Fibroblast of villous mesenchyme (primary cell): Measurements from ENCODE around the gene UQCRFS1. TPM values are rescaled to one million over a fixed set of nuclear protein-coding genes. Genes with fewer than 3 reads are reported as not detected.
"Not testable (repeated sequence)": the region's sequence is repeated elsewhere in the genome, so short reads cannot be mapped to it uniquely, and the experiment has no call there.

ENCODE experiments used
- DNase-seq: peaks from one replicate; pipeline ENCODE4 v3.0.0-alpha.2; 2010; ENCODE audit warnings: low read depth
- H3K4me3 ChIP-seq: 2 replicates; pipeline ENCODE4 v1.5.1; 2011; ENCODE audit warnings: low read depth, mild to moderate bottlenecking, low read length
- CTCF ChIP-seq: IDR thresholded peaks from 2 replicates; pipeline ENCODE4 v1.5.1; 2012; ENCODE audit warnings: low read depth, mild to moderate bottlenecking, low read length; ENCODE audit not compliant: insufficient read depth
- total RNA-seq: library from RNA; depleted of rRNA; stranded (reverse); fragments of >200 nt; gene quantifications from 2 replicates; pipeline ENCODE4 v1.2.3, GENCODE V29; 2012

Gene UQCRFS1
- total RNA-seq, 1 donor = 32.0 TPM

- TF ChIP-seq CTCF = no peak
- no peak for DNase-seq
- H3K4me3 ChIP-seq = no peak overlapping the region
Measured at GRCh38 chr19:29255912-29256311, 43.0 kb upstream of the UQCRFS1 start.

GRCh38 chr19:29255006-29255405 is 42.1 kb upstream of the UQCRFS1 start:
- no peak for DNase-seq
- no peak overlapping the region for H3K4me3 ChIP-seq
- no peak for TF ChIP-seq CTCF

GRCh38 chr19:29249798-29250197 is 36.8 kb upstream of the UQCRFS1 start:
- not testable (repeated sequence) for H3K4me3 ChIP-seq, DNase-seq

GRCh38 chr19:29248332-29248844 is 35.4 kb upstream of the UQCRFS1 start:
- TF ChIP-seq CTCF = no peak
- DNase-seq = no peak
- no peak overlapping the region for H3K4me3 ChIP-seq

- DNase-seq = no peak
- no peak for TF ChIP-seq CTCF
- H3K4me3 ChIP-seq = no peak overlapping the region
Measured at GRCh38 chr19:29247872-29248271, 34.9 kb upstream of the UQCRFS1 start.

- no peak for DNase-seq
- TF ChIP-seq CTCF = no peak
- no peak overlapping the region for H3K4me3 ChIP-seq
Measured at GRCh38 chr19:29247471-29247870, 34.5 kb upstream of the UQCRFS1 start.

- TF ChIP-seq CTCF = no peak
- no peak for DNase-seq
- H3K4me3 ChIP-seq = no peak overlapping the region
Measured at GRCh38 chr19:29247051-29247450, 34.1 kb upstream of the UQCRFS1 start.
